Activated naive CD8-positive, alpha-beta T cell treated with anti-CD3 and anti-CD28 coated beads for 36 hours (primary cell): Measurements from ENCODE around the gene PLEKHA4. TPM values are rescaled to one million over a fixed set of nuclear protein-coding genes. Genes with fewer than 3 reads are reported as not detected.
"Not testable (repeated sequence)": the region's sequence is repeated elsewhere in the genome, so short reads cannot be mapped to it uniquely, and the experiment has no call there.

ENCODE experiments used
- DNase-seq: peaks from one replicate; pipeline ENCODE4 v3.0.0; 2021
- H3K27ac Mint-ChIP-seq: one replicate; pipeline ENCODE4 v1.8.0; 2022; ENCODE audit warnings: mild to moderate bottlenecking, moderate library complexity, mixed read lengths
- H3K27me3 Mint-ChIP-seq: one replicate; pipeline ENCODE4 v1.8.0; 2022; ENCODE audit warnings: mild to moderate bottlenecking, mixed read lengths
- H3K36me3 Mint-ChIP-seq: one replicate; pipeline ENCODE4 v1.8.0; 2021; ENCODE audit warnings: mild to moderate bottlenecking, mixed read lengths
- H3K4me1 Mint-ChIP-seq: one replicate; pipeline ENCODE4 v1.8.0; 2021; ENCODE audit warnings: mixed read lengths
- H3K4me3 Mint-ChIP-seq: one replicate; pipeline ENCODE4 v1.8.0; 2022; ENCODE audit warnings: mild to moderate bottlenecking, moderate library complexity, mixed read lengths
- H3K9me3 Mint-ChIP-seq: one replicate; pipeline ENCODE4 v1.8.0; 2022; ENCODE audit warnings: mixed read lengths
- total RNA-seq, 2 experiments: library from RNA; stranded (reverse); gene quantifications; one replicate each; pipeline ENCODE4 v1.2.3, GENCODE V29; 2021

Gene PLEKHA4
- total RNA-seq, 2 experiments from 2014 or later, result 5.8 to 7.6 TPM

DNA sequence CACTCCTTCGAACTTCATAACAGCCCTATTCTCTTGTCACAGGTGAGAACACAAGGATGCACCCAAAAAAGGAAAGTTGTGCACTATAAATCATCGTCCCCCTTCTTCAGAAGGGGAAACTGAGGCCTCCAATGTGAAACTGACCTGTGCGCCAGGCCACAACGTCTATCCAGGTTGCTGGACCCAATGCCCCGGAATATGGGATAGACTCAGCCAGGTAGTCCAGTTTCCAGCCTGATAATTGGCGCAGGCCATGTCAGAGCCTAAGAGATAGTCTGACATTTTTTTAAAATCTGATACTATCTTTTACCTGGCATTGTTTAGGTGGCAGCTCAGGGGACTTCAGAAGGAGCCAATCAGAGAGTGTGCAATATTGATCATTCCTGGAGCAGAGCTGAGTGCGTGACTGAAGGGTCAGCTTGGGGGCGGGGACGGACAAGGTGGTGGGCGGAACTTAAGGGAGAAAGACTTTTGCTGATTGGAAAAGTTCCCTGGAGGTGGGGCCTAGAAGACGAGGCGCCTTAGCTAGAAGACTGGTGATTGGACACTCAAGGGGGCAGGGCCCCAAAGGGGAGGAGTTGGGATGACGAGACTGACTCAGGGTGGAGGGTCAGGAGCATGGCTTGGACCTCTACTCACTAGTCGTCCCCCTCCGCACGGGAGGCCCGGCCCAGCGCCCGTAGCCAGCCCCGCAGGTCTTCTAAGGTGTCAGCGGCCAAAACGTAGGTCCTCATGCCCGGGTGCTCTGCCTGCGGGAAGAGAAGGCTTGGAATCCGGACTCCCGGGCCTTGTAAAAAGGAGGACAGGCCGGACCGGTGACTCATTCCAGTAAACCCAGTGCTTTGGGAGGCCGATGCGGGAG lies 8.5 kb downstream of the PLEKHA4 start:
- H3K4me3 Mint-ChIP-seq, result no peak overlapping the region

DNA sequence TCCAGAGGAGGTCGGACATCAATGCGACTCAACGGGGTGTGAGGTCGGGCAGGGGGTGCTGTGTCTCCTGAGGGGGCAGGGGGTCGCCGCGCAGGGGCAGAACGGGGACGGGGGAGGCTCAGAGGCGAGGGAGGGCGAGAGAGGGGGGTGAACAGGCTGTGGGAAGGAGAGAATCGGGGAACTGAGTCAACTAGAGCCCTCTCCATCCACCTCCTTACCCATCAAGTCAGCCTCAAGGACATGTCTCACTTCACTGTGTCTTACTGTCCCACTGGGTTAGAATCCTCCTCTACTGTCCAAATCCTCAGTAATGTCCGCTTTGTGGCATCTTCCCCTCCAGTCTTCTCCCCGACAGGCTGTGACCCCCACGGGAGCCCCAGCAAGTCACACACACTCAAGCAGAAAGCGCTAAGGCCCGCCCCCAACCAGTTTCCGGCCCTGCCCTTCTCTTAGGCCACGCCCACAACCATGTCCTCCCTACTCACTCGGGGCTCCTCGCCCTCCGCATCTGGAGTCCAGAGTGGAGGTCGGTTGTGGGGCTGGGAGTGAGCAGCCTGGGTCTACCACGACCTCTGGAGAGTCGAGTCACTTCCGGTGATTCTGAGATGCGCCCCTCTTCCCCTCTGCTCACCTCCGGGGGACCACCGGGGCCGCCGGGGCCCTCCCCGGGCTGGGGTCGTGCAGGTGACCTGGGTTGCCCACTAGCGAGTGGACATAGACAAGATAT lies 9.3 kb downstream of the PLEKHA4 start:
- peak overlapping the region; percentile 77 for H3K27ac Mint-ChIP-seq
- no peaks in the 10 kb centered on the region for H3K27me3 Mint-ChIP-seq
- H3K4me3 Mint-ChIP-seq, result peak overlapping the region; percentile 86
- H3K4me1 Mint-ChIP-seq, result no peaks in the 10 kb centered on the region
- no peaks in the 10 kb centered on the region for H3K9me3 Mint-ChIP-seq
- H3K36me3 Mint-ChIP-seq, result no peaks in the 10 kb centered on the region
- DNase-seq, result peak; percentile 79

More for the DNA sequence above, 8.5 kb downstream of the PLEKHA4 start:
- Mint-ChIP-seq H3K27ac (no peak overlapping the region), H3K9me3 (no peaks in the 10 kb centered on the region), H3K27me3 (no peaks in the 10 kb centered on the region), H3K36me3 (no peaks in the 10 kb centered on the region), H3K4me1 (no peaks in the 10 kb centered on the region)
- DNase-seq, result no peak

DNA sequence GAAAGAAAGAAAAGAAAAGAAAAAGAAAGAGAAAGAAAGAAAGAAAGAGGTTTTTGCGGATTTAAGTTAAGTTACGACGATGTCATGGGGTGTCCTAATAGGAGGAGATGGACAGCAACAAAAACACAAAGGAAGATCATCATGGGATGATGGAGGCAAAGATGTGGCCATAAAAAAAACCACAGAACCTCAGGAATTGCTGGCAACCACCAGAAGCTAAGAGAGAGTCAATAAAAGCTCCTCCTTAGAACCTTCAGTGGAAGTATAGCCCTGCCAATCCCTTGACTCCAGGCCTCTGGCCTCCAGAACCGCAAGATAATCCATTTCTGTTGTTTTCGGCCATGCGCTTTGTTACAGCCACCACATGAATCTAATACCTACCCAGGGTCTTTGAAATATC lies 11.5 kb downstream of the PLEKHA4 start:
- no peak overlapping the region for H3K4me3 Mint-ChIP-seq
- DNase-seq, result no peak
- H3K36me3 Mint-ChIP-seq, result no peaks in the 10 kb centered on the region
- H3K27me3 Mint-ChIP-seq, result no peaks in the 10 kb centered on the region
- no peaks in the 10 kb centered on the region for H3K9me3 Mint-ChIP-seq
- no peak overlapping the region for H3K27ac Mint-ChIP-seq
- no peaks in the 10 kb centered on the region for H3K4me1 Mint-ChIP-seq

DNA sequence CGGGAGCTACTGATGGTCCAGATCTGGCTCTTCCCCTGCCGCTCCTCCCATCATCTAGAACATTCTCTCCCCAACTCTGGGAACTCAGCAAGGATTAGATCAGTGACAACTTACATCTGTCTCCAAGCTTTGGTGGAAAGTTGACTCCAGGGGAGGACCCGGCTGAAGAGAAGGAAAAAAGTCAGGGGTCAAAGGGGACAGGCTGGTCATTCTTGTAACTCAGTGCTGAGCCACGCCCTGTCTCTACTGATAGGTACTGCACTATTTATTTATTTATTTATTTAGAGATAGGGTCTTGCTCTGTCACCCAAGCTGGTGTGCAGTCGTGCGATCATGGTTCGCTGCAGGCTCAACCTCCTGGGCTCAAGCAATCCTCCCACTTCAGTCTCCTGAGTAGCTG lies 14.3 kb downstream of the PLEKHA4 start:
- no peak overlapping the region for H3K4me3 Mint-ChIP-seq
- H3K4me1 Mint-ChIP-seq, result no peaks in the 10 kb centered on the region
- no peaks in the 10 kb centered on the region for H3K9me3 Mint-ChIP-seq
- DNase-seq, result no peak
- no peaks in the 10 kb centered on the region for H3K36me3 Mint-ChIP-seq
- H3K27ac Mint-ChIP-seq, result no peak overlapping the region
- H3K27me3 Mint-ChIP-seq, result no peaks in the 10 kb centered on the region

DNA sequence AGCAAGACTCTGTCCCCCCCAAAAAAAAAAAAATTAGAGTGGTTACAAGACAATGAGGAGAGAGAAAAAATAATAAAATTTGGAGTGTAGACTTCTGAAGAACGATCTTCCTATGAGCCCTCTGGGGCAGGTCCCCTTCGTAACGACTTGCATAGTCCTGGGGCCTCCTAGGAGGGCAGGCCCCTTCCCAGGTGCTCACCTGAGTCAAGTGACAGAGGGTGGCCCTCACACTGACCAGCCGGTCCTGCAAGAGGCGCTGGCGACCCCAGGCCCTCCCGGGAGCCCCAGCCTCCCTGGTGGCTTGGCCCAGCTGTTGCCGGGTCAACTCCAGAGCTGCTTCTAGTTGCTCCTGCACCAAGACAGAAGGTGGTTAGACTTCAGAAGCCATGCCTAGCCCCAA lies 14.9 kb downstream of the PLEKHA4 start:
- Mint-ChIP-seq H3K4me3 (no peak overlapping the region), H3K27ac (no peak overlapping the region), H3K36me3 (no peaks in the 10 kb centered on the region), H3K9me3 (no peaks in the 10 kb centered on the region), H3K4me1 (no peaks in the 10 kb centered on the region), H3K27me3 (no peaks in the 10 kb centered on the region)
- DNase-seq, result no peak

DNA sequence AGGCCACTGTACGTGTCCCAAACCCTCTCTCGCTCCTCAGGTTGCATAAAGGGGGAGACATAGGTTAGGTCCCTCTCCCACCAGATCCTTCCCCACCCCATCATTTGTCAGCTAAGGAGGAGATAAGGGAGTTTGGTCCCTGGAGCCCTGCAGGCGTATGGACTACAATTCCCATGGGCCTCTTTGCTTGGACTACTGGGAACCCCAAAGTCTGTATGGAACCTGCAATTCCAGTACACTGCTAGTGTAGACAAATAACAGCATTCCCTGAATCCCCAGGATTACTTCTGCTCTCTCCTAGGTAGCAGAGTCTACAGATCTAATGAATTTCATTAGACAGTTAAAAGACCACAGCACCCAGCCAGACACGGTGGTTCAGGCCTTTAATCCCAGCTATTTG lies 16.1 kb downstream of the PLEKHA4 start:
- Mint-ChIP-seq H3K36me3 (no peaks in the 10 kb centered on the region), H3K4me3 (no peak overlapping the region), H3K27me3 (no peaks in the 10 kb centered on the region), H3K27ac (no peak overlapping the region), H3K9me3 (no peaks in the 10 kb centered on the region), H3K4me1 (no peaks in the 10 kb centered on the region)
- DNase-seq, result no peak

DNA sequence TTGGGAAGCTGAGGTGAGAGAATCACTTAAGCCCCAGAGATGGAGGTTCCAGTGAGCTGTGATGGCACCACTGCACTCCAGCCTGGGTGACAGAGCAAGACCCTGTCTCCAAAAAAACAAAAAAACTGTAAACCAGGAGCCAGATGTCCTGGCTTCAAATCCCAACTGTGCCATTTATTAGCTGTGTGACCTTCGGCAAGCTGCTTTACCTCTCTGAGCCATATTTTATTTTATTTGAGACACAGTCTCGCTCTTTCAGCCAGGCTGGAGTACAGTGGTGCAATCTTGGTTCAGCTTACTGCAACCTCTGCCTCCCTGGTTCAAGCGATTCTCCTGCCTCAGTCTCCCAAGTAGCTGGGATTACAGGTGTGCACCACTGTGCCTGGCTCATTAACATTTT lies 21.8 kb downstream of the PLEKHA4 start:
- not testable (repeated sequence) for H3K27ac Mint-ChIP-seq, H3K4me1 Mint-ChIP-seq, H3K36me3 Mint-ChIP-seq, DNase-seq, H3K27me3 Mint-ChIP-seq, H3K4me3 Mint-ChIP-seq, H3K9me3 Mint-ChIP-seq

DNA sequence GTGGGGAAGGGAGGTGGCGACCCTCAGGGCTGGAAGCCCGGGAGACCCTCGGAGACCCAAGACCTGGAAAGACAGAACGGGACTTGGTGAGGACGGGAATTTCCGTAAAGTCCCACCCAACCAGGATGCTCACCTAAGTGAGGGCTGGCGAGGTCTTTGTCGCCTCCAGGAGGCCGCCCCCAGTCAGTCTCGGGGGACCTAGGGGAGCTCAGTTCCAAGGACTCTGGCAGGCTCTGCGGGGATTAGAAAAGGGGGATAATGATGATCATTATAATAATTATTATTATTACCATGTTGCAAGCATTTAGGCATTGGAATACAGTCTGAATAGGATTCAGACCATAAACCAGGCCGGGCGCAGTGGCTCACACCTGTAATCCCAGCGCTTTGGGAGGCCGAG lies 23.0 kb downstream of the PLEKHA4 start:
- H3K27ac Mint-ChIP-seq, result no peak overlapping the region
- no peak overlapping the region for H3K4me3 Mint-ChIP-seq
- H3K9me3 Mint-ChIP-seq, result no peaks in the 10 kb centered on the region
- no peaks in the 10 kb centered on the region for H3K4me1 Mint-ChIP-seq
- no peaks in the 10 kb centered on the region for H3K27me3 Mint-ChIP-seq
- no peak for DNase-seq
- H3K36me3 Mint-ChIP-seq, result no peaks in the 10 kb centered on the region

DNA sequence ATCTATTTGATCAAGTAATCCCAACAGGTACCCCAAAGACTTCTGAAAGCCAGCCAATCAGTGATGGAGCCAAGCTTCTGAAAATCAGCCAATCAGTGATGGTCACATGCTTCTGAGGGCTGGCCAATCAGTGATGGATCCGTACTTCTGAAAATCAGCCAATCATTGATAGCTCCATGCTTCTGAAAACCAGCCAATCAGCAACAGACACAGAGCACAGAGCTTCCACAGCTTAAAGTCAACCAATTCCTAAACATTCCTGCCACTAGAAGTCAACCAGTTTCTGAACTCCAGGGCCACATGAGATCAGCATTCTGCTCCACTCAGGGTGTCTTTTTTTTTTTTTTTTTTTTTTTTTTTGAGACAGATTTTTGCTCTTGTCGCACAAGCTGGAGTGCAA lies 23.9 kb downstream of the PLEKHA4 start:
- no peak overlapping the region for H3K27ac Mint-ChIP-seq
- H3K4me3 Mint-ChIP-seq, result no peak overlapping the region
- no peaks in the 10 kb centered on the region for H3K4me1 Mint-ChIP-seq
- no peaks in the 10 kb centered on the region for H3K36me3 Mint-ChIP-seq
- H3K9me3 Mint-ChIP-seq, result no peaks in the 10 kb centered on the region
- no peaks in the 10 kb centered on the region for H3K27me3 Mint-ChIP-seq
- no peak for DNase-seq

DNA sequence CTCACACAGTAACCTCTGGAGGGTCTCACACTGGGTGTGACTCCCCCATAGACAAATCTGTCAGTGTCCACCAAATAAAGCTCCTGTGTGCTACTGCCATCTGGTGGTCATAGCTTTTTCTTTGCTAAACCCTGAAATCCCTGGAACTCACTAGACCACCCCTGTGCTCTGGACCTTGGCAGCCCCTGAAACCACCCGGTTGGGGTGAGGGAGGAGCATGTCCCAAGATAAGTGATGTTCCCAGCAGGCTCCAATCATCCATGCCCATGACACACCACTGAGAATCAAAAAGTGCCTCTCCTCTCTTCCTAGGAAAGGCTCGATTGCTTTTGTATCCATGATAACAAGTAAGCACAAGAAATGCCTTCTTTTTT lies 25.6 kb downstream of the PLEKHA4 start:
- H3K27ac Mint-ChIP-seq, result no peak overlapping the region
- no peaks in the 10 kb centered on the region for H3K27me3 Mint-ChIP-seq
- H3K9me3 Mint-ChIP-seq, result no peaks in the 10 kb centered on the region
- H3K36me3 Mint-ChIP-seq, result no peaks in the 10 kb centered on the region
- DNase-seq, result peak; percentile 37
- peaks cover 2% of the 10 kb centered on the region for H3K4me1 Mint-ChIP-seq
- no peak overlapping the region for H3K4me3 Mint-ChIP-seq

DNA sequence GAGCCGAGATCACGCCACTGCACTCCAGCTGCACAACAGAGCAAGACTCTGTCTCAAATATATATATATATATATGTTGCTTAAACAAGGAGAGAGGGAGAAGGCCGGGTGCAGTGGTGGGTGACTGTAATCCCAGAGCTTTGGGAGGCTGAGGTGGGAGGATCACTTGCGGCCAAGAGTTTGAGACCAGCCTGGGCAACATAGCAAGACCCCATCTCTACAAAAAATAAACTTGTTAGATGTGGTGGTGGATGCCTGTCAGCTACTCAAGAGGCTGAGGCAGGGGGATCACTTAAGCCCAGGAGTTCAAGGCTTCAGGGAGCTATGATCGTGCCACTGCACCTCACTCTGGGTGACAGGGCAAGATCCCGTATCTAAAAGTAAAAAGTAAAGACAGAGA lies 26.8 kb downstream of the PLEKHA4 start:
- Mint-ChIP-seq H3K27ac (no peak overlapping the region), H3K36me3 (no peaks in the 10 kb centered on the region), H3K27me3 (peaks cover 6% of the 10 kb centered on the region), H3K4me1 (peaks cover 9% of the 10 kb centered on the region), H3K4me3 (no peak overlapping the region), H3K9me3 (no peaks in the 10 kb centered on the region)
- DNase-seq, result no peak

DNA sequence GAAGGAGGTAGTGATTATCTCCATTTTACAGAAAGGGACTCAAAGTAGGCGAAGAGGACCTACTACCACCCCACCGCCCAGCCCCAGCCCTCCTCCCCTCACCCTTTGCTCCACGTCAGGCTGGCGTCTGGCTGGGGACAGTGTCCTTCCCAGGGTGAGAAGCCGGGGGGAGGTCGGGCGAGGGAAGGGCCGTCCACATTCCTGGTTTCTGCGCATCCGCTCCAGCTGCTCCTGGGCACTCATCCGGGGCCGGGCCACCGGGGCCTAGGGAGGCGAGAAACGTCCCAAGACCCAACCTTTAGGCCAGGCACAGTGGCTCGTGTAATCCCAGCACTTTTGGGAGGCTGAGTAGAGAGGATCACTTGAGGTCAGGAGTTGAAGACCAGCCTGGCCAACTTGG lies 27.4 kb downstream of the PLEKHA4 start:
- no peaks in the 10 kb centered on the region for H3K36me3 Mint-ChIP-seq
- H3K9me3 Mint-ChIP-seq, result no peaks in the 10 kb centered on the region
- no peak overlapping the region for H3K4me3 Mint-ChIP-seq
- H3K27ac Mint-ChIP-seq, result no peak overlapping the region
- H3K4me1 Mint-ChIP-seq, result peaks cover 13% of the 10 kb centered on the region
- H3K27me3 Mint-ChIP-seq, result peaks cover 10% of the 10 kb centered on the region
- no peak for DNase-seq

DNA sequence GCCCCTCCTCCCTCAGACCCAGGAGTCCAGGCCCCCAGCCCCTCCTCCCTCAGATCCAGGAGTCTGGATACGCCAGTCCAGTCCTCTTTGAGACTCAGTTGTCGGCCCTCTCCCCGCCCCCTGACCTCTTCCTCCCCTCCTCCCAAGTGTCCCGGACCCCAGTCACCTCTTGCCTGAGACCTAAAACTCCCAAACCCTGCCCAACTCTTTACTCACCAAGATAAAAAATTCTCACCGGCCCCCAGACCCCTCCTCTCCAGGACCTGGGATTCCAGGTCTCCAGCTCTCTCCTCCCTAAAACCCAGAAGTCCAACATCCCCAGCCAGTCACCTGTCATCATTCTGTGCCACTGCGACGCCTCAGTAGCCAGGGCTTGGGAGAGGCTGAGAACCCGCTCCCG lies 30.7 kb downstream of the PLEKHA4 start:
- H3K27ac Mint-ChIP-seq, result no peak overlapping the region
- H3K36me3 Mint-ChIP-seq, result no peaks in the 10 kb centered on the region
- H3K4me1 Mint-ChIP-seq, result peaks cover 19% of the 10 kb centered on the region
- peak overlapping the region; percentile 14 for H3K4me3 Mint-ChIP-seq
- peaks cover 10% of the 10 kb centered on the region for H3K27me3 Mint-ChIP-seq
- no peak for DNase-seq
- H3K9me3 Mint-ChIP-seq, result no peaks in the 10 kb centered on the region

DNA sequence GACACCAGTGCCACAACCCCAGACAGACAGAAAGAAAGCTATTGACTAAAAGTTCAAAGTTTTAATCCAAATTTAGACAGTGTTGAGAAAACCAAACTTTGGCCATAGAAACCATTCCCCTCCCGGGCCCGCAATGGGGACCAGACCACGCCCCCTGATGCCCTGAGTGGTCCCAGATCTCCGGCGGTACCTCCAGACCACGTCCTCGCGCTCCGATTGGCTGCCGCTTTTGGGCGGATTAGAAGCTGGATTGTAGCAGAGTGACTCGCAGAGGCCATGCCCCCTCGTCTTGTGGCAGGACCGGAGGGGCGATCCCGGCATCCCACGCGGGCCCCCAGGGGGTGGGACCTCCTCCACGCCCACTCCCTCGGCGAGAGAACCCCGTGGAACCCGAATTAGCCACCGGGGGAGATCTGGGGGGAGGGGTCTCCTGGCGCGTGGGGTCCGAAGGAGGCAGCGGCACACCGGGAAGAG lies 31.3 kb downstream of the PLEKHA4 start:
- H3K36me3 Mint-ChIP-seq, result no peaks in the 10 kb centered on the region
- DNase-seq, result peak; percentile 88
- peak overlapping the region; percentile 83 for H3K4me3 Mint-ChIP-seq
- H3K27ac Mint-ChIP-seq, result peak overlapping the region; percentile 25
- no peaks in the 10 kb centered on the region for H3K9me3 Mint-ChIP-seq
- H3K4me1 Mint-ChIP-seq, result peaks cover 19% of the 10 kb centered on the region
- H3K27me3 Mint-ChIP-seq, result peaks cover 10% of the 10 kb centered on the region

DNA sequence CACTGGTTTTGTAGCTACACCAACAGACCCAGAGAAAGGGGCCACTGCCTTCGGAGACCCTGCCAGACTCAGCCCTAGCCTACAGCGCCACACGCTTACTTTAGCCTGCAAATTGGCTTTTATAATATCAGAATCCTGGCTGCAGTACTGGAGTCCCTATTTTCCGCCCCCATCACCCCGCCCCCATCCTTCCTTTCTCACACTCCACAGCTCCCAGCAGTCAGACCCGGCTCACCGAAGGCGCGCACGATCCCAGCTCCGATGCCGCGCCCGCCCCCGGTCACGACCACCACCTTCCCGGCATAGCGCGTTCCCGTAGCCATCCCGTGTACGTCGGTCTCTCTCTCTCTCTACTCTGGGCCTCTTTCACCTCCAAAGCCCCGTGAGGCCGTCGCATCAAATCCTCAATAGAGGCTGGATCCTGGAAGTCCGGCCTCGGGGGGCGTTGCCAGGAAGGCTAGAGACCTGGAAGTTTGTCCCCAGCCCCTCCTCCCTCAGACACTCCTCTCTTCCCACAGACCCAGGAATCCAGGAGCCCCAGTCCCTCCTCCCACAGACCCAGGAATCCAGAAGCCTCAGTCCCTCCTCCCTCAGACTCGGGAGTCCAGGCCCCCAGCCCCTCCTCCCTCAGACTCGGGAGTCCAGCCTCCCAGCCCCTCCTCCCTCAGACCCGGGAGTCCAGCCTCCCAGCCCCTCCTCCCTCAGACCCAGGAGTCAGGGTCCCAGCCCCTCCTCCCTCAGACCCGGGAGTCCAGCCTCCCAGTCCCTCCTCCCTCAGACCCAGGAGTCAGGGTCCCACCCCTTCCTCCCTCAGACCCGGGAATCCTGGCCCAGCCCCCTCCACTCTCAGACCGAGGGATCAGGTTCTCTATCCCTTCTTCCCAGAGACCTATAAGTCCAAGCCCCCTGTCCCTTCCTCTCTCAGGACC lies 32.1 kb downstream of the PLEKHA4 start, which contains the start of gene HSD17B14:
HSD17B14 (minus strand) TSS at position 403 of the 929 bp plus-strand sequence; CDS start at position 323, 80 bp downstream.
- no peaks in the 10 kb centered on the region for H3K36me3 Mint-ChIP-seq
- peak within 1 kb of the TSS; percentile 83 for H3K4me3 Mint-ChIP-seq
- peaks cover 10% of the 10 kb centered on the region for H3K27me3 Mint-ChIP-seq
- peaks cover 19% of the 10 kb centered on the region for H3K4me1 Mint-ChIP-seq
- H3K9me3 Mint-ChIP-seq, result no peaks in the 10 kb centered on the region
- H3K27ac Mint-ChIP-seq, result peak within 1 kb of the TSS; percentile 75
- no peak for DNase-seq
